Vagina (tissue), 2 donors: ENCODE results near the gene SDCBP2. TPM values are rescaled to one million over a fixed set of nuclear protein-coding genes. Genes with fewer than 3 reads are reported as not detected.

Experiments used
- DNase-seq, 2 donors: peaks; one replicate each; pipeline ENCODE4 v3.0.0-alpha.2; 2017; ENCODE audit errors: extremely low spot score in 2 of 2
- H3K27ac ChIP-seq: fragments of 200-600 bp; sonication (generic); one replicate; pipeline ENCODE4 v1.5.1; 2019
- H3K27me3 ChIP-seq: fragments of 200-600 bp; sonication (generic); one replicate; pipeline ENCODE4 v1.5.1; 2019
- H3K36me3 ChIP-seq, 2 donors: fragments of 200-600 bp; sonication (generic); one replicate each; pipeline ENCODE4 v1.5.1; 2017 to 2019
- H3K4me1 ChIP-seq: fragments of 200-600 bp; sonication (generic); one replicate; pipeline ENCODE4 v1.5.1; 2019
- H3K4me3 ChIP-seq, 2 donors: fragments of 200-600 bp; sonication (generic); 1 replicate in 1 of 2; 2 replicates in 1 of 2; pipeline ENCODE4 v1.5.1; 2016 to 2019
- H3K9me3 ChIP-seq: fragments of 200-600 bp; sonication (generic); one replicate; pipeline ENCODE4 v1.5.1; 2019
- CTCF ChIP-seq, 3 experiments: fragments of 450-650 bp in 2 of 3; fragments of 200-600 bp in 1 of 3; sonication (generic) in 1 of 3; IDR thresholded peaks; one replicate each; pipeline ENCODE4 v1.5.1; 2017 to 2019; ENCODE audit warnings: antibody characterized with exemption in 3 of 3, mild to moderate bottlenecking in 2 of 3, moderate library complexity in 2 of 3
- POLR2A ChIP-seq, 2 donors: fragments of 450-650 bp; IDR thresholded peaks; one replicate each; pipeline ENCODE4 v1.6.1; 2017; ENCODE audit warnings: antibody characterized with exemption in 2 of 2, mild to moderate bottlenecking in 2 of 2, moderate library complexity in 2 of 2
- POLR2AphosphoS5 ChIP-seq, 2 donors: sonication (generic); formaldehyde crosslinking; IDR thresholded peaks; one replicate each; pipeline ENCODE4 v1.9.0; 2017; ENCODE audit warnings: antibody characterized with exemption in 2 of 2, mild to moderate bottlenecking in 2 of 2, low read depth in 1 of 2; ENCODE audit not compliant: insufficient read depth in 1 of 2
- intact Hi-C: fragments of 100-400 bp; cut with DNase I; formaldehyde crosslinking; loops from one replicate; pipeline ENCODE4 v1.15.1; 2023
- total RNA-seq: library from RNA; depleted of rRNA; stranded (reverse); fragments of >200 nt; gene quantifications from one replicate; pipeline ENCODE4 v1.2.3, GENCODE V29; 2016

Gene SDCBP2
- total RNA-seq, 1 donor from 2014 or later: 43.5 TPM

DNA sequence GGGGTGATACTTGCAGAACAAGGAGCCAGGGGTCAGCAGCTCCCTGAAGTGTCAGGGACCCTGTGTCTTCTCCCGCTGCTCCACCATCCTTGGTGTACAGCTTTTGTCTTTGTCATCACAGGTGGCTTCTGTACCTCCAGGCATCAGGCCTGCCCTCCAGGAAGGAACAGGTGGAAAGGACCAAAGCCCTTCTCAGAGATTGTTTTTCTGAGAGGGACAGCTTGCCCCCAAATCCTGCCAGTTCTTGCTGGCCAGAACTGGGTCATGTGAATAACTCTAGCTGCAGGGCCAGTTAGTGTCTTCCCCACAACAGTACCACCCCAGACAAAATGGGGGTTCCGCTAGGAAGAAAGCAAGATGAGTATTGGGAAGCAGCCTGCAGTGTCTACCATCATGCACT is 31.5 kb downstream of the SDCBP2 start:
- TF ChIP-seq POLR2AphosphoS5 (IDR thresholded peaks at IDR 0.05; ENCODE audit: insufficient read depth in 1 of 2, low read depth in 1 of 2) (no peak), POLR2A (IDR thresholded peaks at IDR 0.05) (no peak), CTCF (IDR thresholded peaks at IDR 0.05) (no peak)
- intact Hi-C loops: no loop called here
- no peak overlapping the region for H3K27ac ChIP-seq
- H3K9me3 ChIP-seq: no peaks in the 10 kb centered on the region
- H3K36me3 ChIP-seq: no peaks in the 10 kb centered on the region
- H3K27me3 ChIP-seq: no peaks in the 10 kb centered on the region
- H3K4me3 ChIP-seq: no peak overlapping the region
- no peak for DNase-seq
- H3K4me1 ChIP-seq: no peaks in the 10 kb centered on the region

GRCh38 chr20:1296922-1297321 is 32.0 kb downstream of the SDCBP2 start:
- Histone ChIP-seq H3K36me3 (no peaks in the 10 kb centered on the region), H3K4me3 (no peak overlapping the region), H3K27me3 (no peaks in the 10 kb centered on the region), H3K4me1 (no peaks in the 10 kb centered on the region), H3K9me3 (no peaks in the 10 kb centered on the region), H3K27ac (no peak overlapping the region)
- intact Hi-C loops: no loop called here
- TF ChIP-seq POLR2A (IDR thresholded peaks at IDR 0.05) (no peak), POLR2AphosphoS5 (IDR thresholded peaks at IDR 0.05; ENCODE audit: insufficient read depth in 1 of 2, low read depth in 1 of 2) (no peak), CTCF (IDR thresholded peaks at IDR 0.05) (no peak)
- DNase-seq: no peak

GRCh38 chr20:1296117-1296610 is 32.8 kb downstream of the SDCBP2 start:
- intact Hi-C loops: no loop called here
- Histone ChIP-seq H3K36me3 (no peaks in the 10 kb centered on the region), H3K27ac (no peak overlapping the region), H3K4me3 (no peak overlapping the region), H3K27me3 (no peaks in the 10 kb centered on the region), H3K4me1 (no peaks in the 10 kb centered on the region), H3K9me3 (no peaks in the 10 kb centered on the region)
- no peak for TF ChIP-seq CTCF (IDR thresholded peaks at IDR 0.05)
- TF ChIP-seq POLR2A (IDR thresholded peaks at IDR 0.05): no peak
- no peak for TF ChIP-seq POLR2AphosphoS5 (IDR thresholded peaks at IDR 0.05; ENCODE audit: insufficient read depth in 1 of 2, low read depth in 1 of 2)
- no peak for DNase-seq

- TF ChIP-seq POLR2AphosphoS5 (IDR thresholded peaks at IDR 0.05; ENCODE audit: insufficient read depth in 1 of 2, low read depth in 1 of 2) (no peak), CTCF (IDR thresholded peaks at IDR 0.05) (no peak), POLR2A (IDR thresholded peaks at IDR 0.05) (no peak)
- Histone ChIP-seq H3K27ac (no peak overlapping the region), H3K4me3 (no peak overlapping the region), H3K27me3 (no peaks in the 10 kb centered on the region), H3K4me1 (no peaks in the 10 kb centered on the region), H3K9me3 (no peaks in the 10 kb centered on the region), H3K36me3 (no peaks in the 10 kb centered on the region)
- intact Hi-C loops: no loop called here
- no peak for DNase-seq
Measured at GRCh38 chr20:1295276-1295930, 33.5 kb downstream of the SDCBP2 start.

GRCh38 chr20:1294497-1294896 is 34.4 kb downstream of the SDCBP2 start:
- intact Hi-C loops: no loop called here
- Histone ChIP-seq H3K4me3 (no peak overlapping the region), H3K36me3 (no peaks in the 10 kb centered on the region), H3K4me1 (no peaks in the 10 kb centered on the region), H3K27ac (no peak overlapping the region), H3K9me3 (no peaks in the 10 kb centered on the region), H3K27me3 (no peaks in the 10 kb centered on the region)
- no peak for DNase-seq
- no peak for TF ChIP-seq POLR2AphosphoS5 (IDR thresholded peaks at IDR 0.05; ENCODE audit: insufficient read depth in 1 of 2, low read depth in 1 of 2)
- no peak for TF ChIP-seq POLR2A (IDR thresholded peaks at IDR 0.05)
- no peak for TF ChIP-seq CTCF (IDR thresholded peaks at IDR 0.05)
